ENCODE measurements around the gene TTC31.
"Not testable (repeated sequence)": the region's sequence is repeated elsewhere in the genome, so short reads cannot be mapped to it uniquely, and the experiment has no call there.

The TTC31 gene

DNA sequence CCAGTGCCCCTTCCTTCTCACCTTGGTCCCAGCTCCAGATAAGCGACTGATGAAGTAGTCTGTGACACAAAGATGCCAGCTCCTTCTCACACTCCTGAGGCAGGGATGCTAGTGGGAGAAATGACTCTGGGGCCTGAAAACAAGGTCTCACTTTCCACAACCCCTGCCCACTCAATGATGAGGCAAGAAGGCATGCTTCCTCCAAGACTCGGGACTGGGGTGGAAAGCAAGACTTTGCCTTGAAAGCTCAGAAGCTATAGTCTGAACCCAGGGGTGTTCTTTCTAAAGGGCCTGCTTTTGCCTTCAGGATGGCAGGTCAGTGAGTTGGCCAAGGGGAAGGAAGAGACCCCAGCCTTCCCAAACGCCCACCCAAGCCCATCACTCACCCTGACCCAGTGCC is 1.4 kb upstream of the TTC31 start:
- Histone ChIP-seq H3K27me3 (no peaks in the 10 kb centered on the region), H3K36me3 (peaks cover 21% of the 10 kb centered on the region), H3K4me3 (ENCODE audit: low read depth in 1 of 2, low read length in 1 of 2) (peak overlapping the region; percentile 95 to 100), H3K27ac (no peak overlapping the region), H3K4me1 (ENCODE audit: control insufficient read depth in 1 of 2, insufficient read depth in 1 of 2, low read depth in 1 of 2, low read length in 1 of 2) (peaks cover 23 to 28% of the 10 kb centered on the region in 2 experiments), H3K9me3 (no peaks in the 10 kb centered on the region)
- TF ChIP-seq, protein P1, sequence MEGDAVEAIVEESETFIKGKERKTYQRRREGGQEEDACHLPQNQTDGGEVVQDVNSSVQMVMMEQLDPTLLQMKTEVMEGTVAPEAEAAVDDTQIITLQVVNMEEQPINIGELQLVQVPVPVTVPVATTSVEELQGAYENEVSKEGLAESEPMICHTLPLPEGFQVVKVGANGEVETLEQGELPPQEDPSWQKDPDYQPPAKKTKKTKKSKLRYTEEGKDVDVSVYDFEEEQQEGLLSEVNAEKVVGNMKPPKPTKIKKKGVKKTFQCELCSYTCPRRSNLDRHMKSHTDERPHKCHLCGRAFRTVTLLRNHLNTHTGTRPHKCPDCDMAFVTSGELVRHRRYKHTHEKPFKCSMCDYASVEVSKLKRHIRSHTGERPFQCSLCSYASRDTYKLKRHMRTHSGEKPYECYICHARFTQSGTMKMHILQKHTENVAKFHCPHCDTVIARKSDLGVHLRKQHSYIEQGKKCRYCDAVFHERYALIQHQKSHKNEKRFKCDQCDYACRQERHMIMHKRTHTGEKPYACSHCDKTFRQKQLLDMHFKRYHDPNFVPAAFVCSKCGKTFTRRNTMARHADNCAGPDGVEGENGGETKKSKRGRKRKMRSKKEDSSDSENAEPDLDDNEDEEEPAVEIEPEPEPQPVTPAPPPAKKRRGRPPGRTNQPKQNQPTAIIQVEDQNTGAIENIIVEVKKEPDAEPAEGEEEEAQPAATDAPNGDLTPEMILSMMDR (IDR thresholded peaks at IDR 0.05) = no peak

DNA sequence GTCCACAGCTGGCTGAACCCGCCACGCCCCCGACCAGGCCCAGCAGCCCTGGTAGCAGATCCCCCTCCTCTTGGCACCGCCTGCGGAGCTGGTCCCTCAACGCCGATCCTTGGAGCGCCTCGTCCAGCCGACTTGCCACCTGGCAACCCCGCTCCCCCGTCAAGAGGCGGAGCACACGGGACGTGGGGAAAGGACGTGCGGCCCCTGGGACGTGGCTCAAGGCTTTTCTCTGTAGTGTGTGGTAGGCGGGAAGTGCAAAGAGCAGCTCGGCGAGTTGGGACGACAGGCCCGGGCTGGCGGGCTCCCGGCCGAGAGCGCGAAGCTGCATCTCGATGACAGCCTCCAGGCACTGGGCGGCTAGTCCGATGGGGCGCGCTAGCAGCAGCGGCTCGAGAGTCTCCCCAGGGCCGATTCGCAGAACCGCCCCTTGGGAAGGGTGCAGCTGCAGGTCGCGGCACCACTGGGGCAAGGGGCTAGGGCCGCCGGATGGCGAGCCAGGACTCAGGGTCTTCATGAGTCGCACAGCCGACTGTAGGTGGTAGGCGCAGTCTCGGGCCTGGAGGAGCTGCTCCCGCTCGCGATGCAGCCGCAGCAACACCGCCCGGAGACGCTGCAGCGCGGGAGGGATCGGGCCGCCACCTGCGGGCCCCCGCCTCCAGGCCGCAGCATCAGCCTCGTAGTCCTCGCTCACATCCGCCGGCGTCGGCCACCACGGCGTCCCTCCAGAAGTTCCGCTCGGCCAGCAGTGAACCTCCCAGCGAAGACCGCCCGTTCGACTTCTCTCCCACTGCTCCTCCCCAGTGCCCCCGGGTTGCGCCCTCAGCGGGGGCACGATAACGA is 700 bp upstream of the TTC31 start:
- peak overlapping the region; percentile 95 to 100 for H3K4me3 ChIP-seq (ENCODE audit: low read depth in 1 of 2, low read length in 1 of 2)
- peaks cover 23 to 28% of the 10 kb centered on the region in 2 experiments for H3K4me1 ChIP-seq (ENCODE audit: control insufficient read depth in 1 of 2, insufficient read depth in 1 of 2, low read depth in 1 of 2, low read length in 1 of 2)
- H3K9me3 ChIP-seq = no peaks in the 10 kb centered on the region
- H3K27me3 ChIP-seq = no peaks in the 10 kb centered on the region
- peaks cover 20% of the 10 kb centered on the region for H3K36me3 ChIP-seq
- TF ChIP-seq, protein P1 (IDR thresholded peaks at IDR 0.05) = no peak
- peak overlapping the region; percentile 88 for H3K27ac ChIP-seq

DNA sequence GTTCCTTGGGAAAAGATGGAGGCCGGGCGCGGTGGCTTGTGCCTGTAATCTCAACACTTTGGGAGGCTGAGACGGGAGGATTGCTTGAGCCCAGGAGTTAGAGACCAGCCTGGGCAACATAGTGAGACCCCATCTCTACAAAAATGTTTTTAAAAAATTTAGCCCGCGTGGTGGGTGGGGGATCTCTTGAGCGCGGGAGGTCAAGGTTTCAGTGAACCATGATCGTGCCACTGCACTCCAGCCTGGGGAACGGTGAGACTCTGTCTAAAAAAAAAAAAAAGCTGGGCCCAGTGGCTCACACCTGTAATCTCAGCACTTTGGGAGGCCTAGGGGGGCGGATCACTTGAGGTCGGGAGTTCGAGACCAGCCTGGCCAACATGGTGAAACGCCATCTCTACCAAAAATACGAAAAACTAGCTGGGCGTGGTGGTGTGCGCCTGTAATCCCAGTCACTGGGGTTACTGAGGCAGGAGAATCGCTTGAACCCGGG is 839 bp downstream of the TTC31 start:
- peak overlapping the region; percentile 88 for H3K27ac ChIP-seq

DNA sequence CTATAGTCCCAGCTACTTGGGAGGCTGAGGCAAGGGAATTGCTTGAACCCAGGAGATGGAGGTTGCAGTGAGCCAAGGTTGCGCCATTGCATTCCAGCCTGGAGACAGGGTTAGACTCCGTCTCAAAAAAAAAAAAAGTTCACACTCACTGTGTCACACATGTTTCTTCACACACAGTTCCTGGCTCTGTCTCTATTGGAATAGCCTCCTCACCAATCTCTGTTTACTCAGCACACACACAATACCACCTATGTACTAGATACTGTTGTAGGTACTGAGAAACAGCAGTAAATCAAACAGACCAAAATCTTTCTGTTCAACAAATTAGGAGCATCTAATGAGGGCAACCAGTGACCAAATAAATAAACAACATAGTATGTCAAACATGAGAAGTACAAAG is 3.3 kb downstream of the TTC31 start:
- no peaks in the 10 kb centered on the region for H3K9me3 ChIP-seq
- TF ChIP-seq, protein P1 (IDR thresholded peaks at IDR 0.05) = no peak
- H3K36me3 ChIP-seq = peaks cover 46% of the 10 kb centered on the region
- no peaks in the 10 kb centered on the region for H3K27me3 ChIP-seq
- no peak overlapping the region for H3K4me3 ChIP-seq (ENCODE audit: low read depth in 1 of 2, low read length in 1 of 2)
- H3K27ac ChIP-seq = no peak overlapping the region
- H3K4me1 ChIP-seq (ENCODE audit: control insufficient read depth in 1 of 2, insufficient read depth in 1 of 2, low read depth in 1 of 2, low read length in 1 of 2) = peaks cover 17 to 23% of the 10 kb centered on the region in 2 experiments

More for the DNA sequence above, 839 bp downstream of the TTC31 start:
- H3K27me3 ChIP-seq, H3K9me3 ChIP-seq: not testable (repeated sequence)
- Histone ChIP-seq H3K4me3 (ENCODE audit: low read depth in 1 of 2, low read length in 1 of 2) (peak overlapping the region; percentile 95 to 100), H3K4me1 (ENCODE audit: control insufficient read depth in 1 of 2, insufficient read depth in 1 of 2, low read depth in 1 of 2, low read length in 1 of 2) (peaks cover 23 to 28% of the 10 kb centered on the region in 2 experiments), H3K36me3 (peaks cover 31% of the 10 kb centered on the region)

DNA sequence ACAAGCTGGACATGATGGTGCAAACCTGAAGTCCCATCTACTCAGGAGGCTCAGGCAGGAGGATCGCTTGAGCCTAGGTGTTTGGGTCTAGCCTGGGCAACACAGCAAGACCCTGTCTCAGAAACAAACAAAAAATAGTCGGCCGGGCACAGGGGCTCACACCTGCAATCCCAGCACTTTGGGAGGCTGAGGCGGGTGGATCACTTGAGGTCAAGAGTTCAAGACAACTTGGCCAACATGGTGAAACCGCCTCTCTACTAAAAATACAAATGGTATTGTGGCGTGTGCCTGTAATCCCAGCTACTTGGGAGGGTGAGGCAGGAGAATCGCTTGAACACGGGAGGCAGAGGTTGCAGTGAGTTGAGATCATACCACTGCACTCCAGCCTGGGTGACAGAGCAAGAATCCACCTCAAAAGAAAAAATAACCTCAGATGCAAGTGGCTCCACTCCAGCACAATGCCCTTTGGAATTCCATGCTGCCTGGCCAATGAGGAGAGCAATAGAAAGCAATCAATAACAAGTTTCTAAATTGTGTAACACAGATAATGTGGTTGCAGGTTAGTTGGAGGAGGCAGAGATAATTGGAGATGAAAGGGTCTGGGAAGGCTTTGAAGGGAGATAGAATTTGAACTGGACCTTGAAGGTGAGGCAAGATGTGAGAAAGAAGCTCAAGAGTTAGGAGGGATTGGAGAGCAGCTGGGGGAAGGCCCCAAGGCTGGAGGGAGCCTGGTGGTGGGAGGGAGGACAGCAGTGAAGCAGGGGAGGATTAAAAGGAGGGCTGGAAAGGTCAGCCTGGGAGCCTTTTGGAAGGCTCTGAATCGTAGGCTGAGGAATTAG is 6.0 kb downstream of the TTC31 start:
- peaks cover 72% of the 10 kb centered on the region for H3K36me3 ChIP-seq
- no peaks in the 10 kb centered on the region for H3K9me3 ChIP-seq
- H3K27ac ChIP-seq = no peak overlapping the region
- TF ChIP-seq, protein P1 (IDR thresholded peaks at IDR 0.05) = no peak
- H3K4me1 ChIP-seq (ENCODE audit: control insufficient read depth in 1 of 2, insufficient read depth in 1 of 2, low read depth in 1 of 2, low read length in 1 of 2) = peaks cover 0 to under 1% of the 10 kb centered on the region in 2 experiments
- H3K27me3 ChIP-seq = no peaks in the 10 kb centered on the region
- no peak overlapping the region for H3K4me3 ChIP-seq (ENCODE audit: low read depth in 1 of 2, low read length in 1 of 2)
